ENCODE measurements around the gene NPHP1. TPM values are rescaled to one million over a fixed set of nuclear protein-coding genes. Genes with fewer than 3 reads are reported as not detected.
A peak's percentile ranks its signal among the peaks of the same experiment; 100 is the strongest.
"Not testable (repeated sequence)": the region's sequence is repeated elsewhere in the genome, so short reads cannot be mapped to it uniquely, and the experiment has no call there.

The NPHP1 gene
- total and polyA plus RNA-seq, 2 donors, result 1.7 to 5.2 TPM

DNA sequence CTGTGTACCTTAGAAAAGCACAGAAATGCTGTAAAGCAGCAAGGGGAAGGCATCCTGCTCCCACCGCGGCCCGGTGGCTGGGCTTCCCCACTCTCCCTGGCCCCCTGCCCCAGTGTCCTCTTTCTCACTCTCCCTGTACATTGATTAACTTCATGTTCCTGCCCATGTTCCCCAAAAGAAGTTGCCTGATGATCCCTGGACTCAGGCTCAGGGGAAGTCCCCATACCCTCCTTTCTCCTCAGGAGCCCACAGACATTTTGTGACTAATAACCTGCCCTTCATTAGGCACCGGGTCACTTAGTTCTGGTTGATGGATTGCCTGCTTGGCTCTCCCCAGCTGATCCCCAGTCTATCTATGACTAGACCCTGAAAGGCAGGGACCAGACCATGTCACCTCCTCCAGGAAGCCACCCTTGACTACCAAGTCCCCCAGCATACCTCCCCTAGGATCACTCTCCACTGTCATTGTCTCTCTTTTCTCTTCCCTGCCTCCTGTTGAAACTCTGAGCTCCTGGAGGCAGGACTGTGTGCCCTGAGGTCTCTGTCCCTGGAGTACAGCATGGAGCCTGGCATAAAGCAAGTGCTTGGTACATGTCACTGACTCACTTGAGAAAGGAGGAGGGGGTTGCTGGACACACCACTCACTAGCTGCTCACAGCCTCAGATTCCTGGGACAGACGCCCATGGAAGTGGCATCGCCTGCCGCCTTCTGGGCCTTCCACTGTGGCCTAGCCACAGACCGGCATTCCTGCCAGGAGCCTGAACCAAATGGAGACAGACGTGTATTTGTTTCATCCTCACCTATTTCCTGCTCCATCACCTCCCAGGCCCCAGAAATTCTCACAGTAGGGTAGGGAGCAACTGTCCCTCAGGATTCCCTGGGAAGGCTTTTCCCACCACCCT is 102.7 kb downstream of the NPHP1 start:
- H3K27ac ChIP-seq (ENCODE audit: low read depth in 1 of 2, low read length in 1 of 2), result peak overlapping the region; percentile 33 to 45
- no peaks in the 10 kb centered on the region for H3K36me3 ChIP-seq (ENCODE audit: control insufficient read depth in 2 of 2, insufficient read depth in 2 of 2, low read length in 1 of 2)
- H3K27me3 ChIP-seq (ENCODE audit: control insufficient read depth in 2 of 2, insufficient read depth in 1 of 2, low read length in 1 of 2), result peaks cover 0 to 3% of the 10 kb centered on the region in 2 donors
- peaks cover 0 to 7% of the 10 kb centered on the region in 2 donors for H3K4me1 ChIP-seq (ENCODE audit: control insufficient read depth in 2 of 2, insufficient read depth in 2 of 2, low read length in 2 of 2)
- no peaks in the 10 kb centered on the region for H3K9me3 ChIP-seq (ENCODE audit: control insufficient read depth in 2 of 2, insufficient read depth in 1 of 2, low read length in 1 of 2)
- DNase-seq (ENCODE audit: low read depth in 6 of 9, low spot score in 9 of 9), result no peak
- no peak overlapping the region for H3K4me3 ChIP-seq (ENCODE audit: low read length in 2 of 2)
- WGBS, result 87% methylated on average over 9 of the region's 9 CpGs

DNA sequence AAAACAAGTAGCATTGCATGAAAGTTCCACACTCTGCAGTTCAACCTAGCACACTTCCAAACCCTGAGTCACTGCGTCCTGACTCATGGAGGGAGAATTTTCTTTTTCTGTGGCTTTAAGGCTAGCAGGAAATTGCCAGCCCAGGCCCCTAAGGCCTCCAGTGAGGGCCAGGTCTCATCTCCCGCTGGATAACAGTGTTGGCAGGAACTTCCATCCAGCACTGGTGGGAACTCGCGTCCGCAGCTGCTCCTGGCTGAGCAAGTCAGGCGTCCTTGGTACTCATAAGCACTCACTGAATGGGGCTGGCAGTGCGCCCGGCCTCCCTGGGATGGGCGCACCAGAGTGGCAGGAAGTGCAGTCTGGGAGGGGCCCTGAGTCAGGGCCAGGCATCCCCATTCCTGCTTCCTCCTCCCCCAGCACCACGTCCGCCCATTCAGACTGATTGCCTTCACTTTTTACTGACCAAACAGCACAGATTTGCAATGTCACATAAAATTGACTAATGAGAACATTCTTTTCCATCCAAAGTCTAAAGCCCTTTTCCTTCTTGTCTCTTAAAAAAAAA is 103.5 kb downstream of the NPHP1 start:
- Histone ChIP-seq H3K4me3 (ENCODE audit: low read length in 2 of 2) (no peak overlapping the region), H3K4me1 (ENCODE audit: control insufficient read depth in 2 of 2, insufficient read depth in 2 of 2, low read length in 2 of 2) (peaks cover 0 to 7% of the 10 kb centered on the region in 2 donors), H3K27me3 (ENCODE audit: control insufficient read depth in 2 of 2, insufficient read depth in 1 of 2, low read length in 1 of 2) (no peaks in the 10 kb centered on the region), H3K9me3 (ENCODE audit: control insufficient read depth in 2 of 2, insufficient read depth in 1 of 2, low read length in 1 of 2) (no peaks in the 10 kb centered on the region), H3K27ac (ENCODE audit: low read depth in 1 of 2, low read length in 1 of 2) (peak overlapping the region in 1 of 2 donors; percentile 45), H3K36me3 (ENCODE audit: control insufficient read depth in 2 of 2, insufficient read depth in 2 of 2, low read length in 1 of 2) (no peaks in the 10 kb centered on the region)
- peak in 2 of 9 donors; percentile 19 to 23 for DNase-seq (ENCODE audit: low read depth in 6 of 9, low spot score in 9 of 9)
- WGBS, result 12% methylated on average over 11 of the region's 11 CpGs

DNA sequence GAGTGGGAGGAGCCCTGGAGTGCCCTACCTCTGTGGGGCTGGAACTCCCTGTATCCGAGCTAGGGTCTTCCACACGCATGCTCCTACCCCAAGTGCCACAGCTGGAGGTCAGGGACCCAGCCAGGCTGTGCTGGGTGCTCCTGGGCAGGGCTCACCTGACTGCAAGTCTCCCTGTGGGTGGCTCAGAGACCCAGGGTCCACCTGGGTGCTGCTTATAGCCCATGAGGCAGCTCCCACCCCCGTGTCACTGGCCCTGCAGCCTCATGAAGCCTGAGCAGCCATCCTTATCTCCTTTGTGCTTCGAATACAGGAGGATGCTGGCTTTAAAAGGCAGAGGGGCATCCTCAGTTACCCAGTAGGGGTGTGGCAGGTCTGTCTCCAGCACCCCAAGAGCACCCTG is 103.9 kb downstream of the NPHP1 start:
- H3K9me3 ChIP-seq (ENCODE audit: control insufficient read depth in 2 of 2, insufficient read depth in 1 of 2, low read length in 1 of 2); DNase-seq (ENCODE audit: low read depth in 6 of 9, low spot score in 9 of 9); H3K4me3 ChIP-seq (ENCODE audit: low read length in 2 of 2); H3K27me3 ChIP-seq (ENCODE audit: control insufficient read depth in 2 of 2, insufficient read depth in 1 of 2, low read length in 1 of 2); H3K36me3 ChIP-seq (ENCODE audit: control insufficient read depth in 2 of 2, insufficient read depth in 2 of 2, low read length in 1 of 2); H3K4me1 ChIP-seq (ENCODE audit: control insufficient read depth in 2 of 2, insufficient read depth in 2 of 2, low read length in 2 of 2): not testable (repeated sequence)
- peak overlapping the region in 1 of 2 donors; percentile 7 for H3K27ac ChIP-seq (ENCODE audit: low read depth in 1 of 2, low read length in 1 of 2)
- WGBS, result 83% methylated on average over 4 of the region's 4 CpGs

GRCh38 chr2:110100480-110100879 is 104.3 kb downstream of the NPHP1 start:
- H3K4me1 ChIP-seq (ENCODE audit: control insufficient read depth in 2 of 2, insufficient read depth in 2 of 2, low read length in 2 of 2), result peaks cover 0 to 5% of the 10 kb centered on the region in 2 donors
- H3K27me3 ChIP-seq (ENCODE audit: control insufficient read depth in 2 of 2, insufficient read depth in 1 of 2, low read length in 1 of 2), result no peaks in the 10 kb centered on the region
- no peaks in the 10 kb centered on the region for H3K36me3 ChIP-seq (ENCODE audit: control insufficient read depth in 2 of 2, insufficient read depth in 2 of 2, low read length in 1 of 2)
- no peak overlapping the region for H3K4me3 ChIP-seq (ENCODE audit: low read length in 2 of 2)
- WGBS, result 84% methylated on average over 8 of the region's 8 CpGs
- DNase-seq (ENCODE audit: low read depth in 6 of 9, low spot score in 9 of 9), result no peak
- no peak overlapping the region for H3K27ac ChIP-seq (ENCODE audit: low read depth in 1 of 2, low read length in 1 of 2)
- no peaks in the 10 kb centered on the region for H3K9me3 ChIP-seq (ENCODE audit: control insufficient read depth in 2 of 2, insufficient read depth in 1 of 2, low read length in 1 of 2)

DNA sequence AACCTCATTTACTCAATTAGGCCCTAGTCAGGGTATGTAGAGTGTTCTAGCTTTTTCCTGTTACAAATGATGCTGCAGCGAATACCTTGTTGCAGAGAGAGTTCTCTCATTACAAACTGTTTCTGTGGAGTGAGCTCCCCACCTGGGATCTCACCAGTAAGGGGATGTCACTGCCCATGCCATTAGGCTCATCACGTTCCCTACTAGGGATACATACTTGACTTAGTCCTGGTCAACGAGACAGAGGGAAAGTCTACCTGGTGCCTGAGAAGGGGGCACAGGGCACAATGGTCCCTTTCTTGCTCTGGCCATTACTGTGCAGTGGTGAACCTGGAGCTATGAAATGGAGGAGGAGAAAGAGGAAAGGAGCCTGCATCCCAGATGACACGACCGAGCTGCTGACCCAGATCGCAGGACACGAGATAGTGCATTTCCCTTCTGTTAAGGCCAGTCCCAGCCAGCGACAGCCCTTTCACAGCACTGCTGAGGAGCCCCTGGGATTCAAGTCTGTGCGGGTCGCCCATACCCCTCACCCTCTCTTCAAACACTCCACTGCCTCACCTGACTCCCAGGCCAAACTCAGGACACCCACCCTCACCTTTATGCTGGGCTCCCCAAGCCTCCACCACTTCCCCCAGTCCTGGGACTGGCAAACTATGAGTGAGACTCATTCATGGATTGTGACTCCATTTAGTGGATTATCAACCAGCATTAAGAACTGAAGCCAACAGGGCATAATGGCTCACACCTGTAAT is 105.2 kb downstream of the NPHP1 start:
- DNase-seq (ENCODE audit: low read depth in 6 of 9, low spot score in 9 of 9), result no peak
- WGBS, result 87% methylated on average over 10 of the region's 10 CpGs
- Histone ChIP-seq H3K4me3 (ENCODE audit: low read length in 2 of 2) (no peak overlapping the region), H3K9me3 (ENCODE audit: control insufficient read depth in 2 of 2, insufficient read depth in 1 of 2, low read length in 1 of 2) (no peaks in the 10 kb centered on the region), H3K4me1 (ENCODE audit: control insufficient read depth in 2 of 2, insufficient read depth in 2 of 2, low read length in 2 of 2) (peaks cover 0 to 5% of the 10 kb centered on the region in 2 donors), H3K27me3 (ENCODE audit: control insufficient read depth in 2 of 2, insufficient read depth in 1 of 2, low read length in 1 of 2) (no peaks in the 10 kb centered on the region), H3K36me3 (ENCODE audit: control insufficient read depth in 2 of 2, insufficient read depth in 2 of 2, low read length in 1 of 2) (no peaks in the 10 kb centered on the region), H3K27ac (ENCODE audit: low read depth in 1 of 2, low read length in 1 of 2) (no peak overlapping the region)

GRCh38 chr2:110099038-110099425 is 105.8 kb downstream of the NPHP1 start:
- Histone ChIP-seq H3K27ac (ENCODE audit: low read depth in 1 of 2, low read length in 1 of 2) (no peak overlapping the region), H3K27me3 (ENCODE audit: control insufficient read depth in 2 of 2, insufficient read depth in 1 of 2, low read length in 1 of 2) (no peaks in the 10 kb centered on the region), H3K9me3 (ENCODE audit: control insufficient read depth in 2 of 2, insufficient read depth in 1 of 2, low read length in 1 of 2) (no peaks in the 10 kb centered on the region), H3K36me3 (ENCODE audit: control insufficient read depth in 2 of 2, insufficient read depth in 2 of 2, low read length in 1 of 2) (no peaks in the 10 kb centered on the region), H3K4me3 (ENCODE audit: low read length in 2 of 2) (no peak overlapping the region), H3K4me1 (ENCODE audit: control insufficient read depth in 2 of 2, insufficient read depth in 2 of 2, low read length in 2 of 2) (peaks cover 0 to 4% of the 10 kb centered on the region in 2 donors)
- WGBS, result 94% methylated on average over 6 of the region's 6 CpGs
- DNase-seq (ENCODE audit: low read depth in 6 of 9, low spot score in 9 of 9), result no peak

- 83% methylated on average over 14 of the region's 14 CpGs for WGBS
- DNase-seq (ENCODE audit: low read depth in 6 of 9, low spot score in 9 of 9), result no peak
- Histone ChIP-seq H3K27ac (ENCODE audit: low read depth in 1 of 2, low read length in 1 of 2) (no peak overlapping the region), H3K36me3 (ENCODE audit: control insufficient read depth in 2 of 2, insufficient read depth in 2 of 2, low read length in 1 of 2) (no peaks in the 10 kb centered on the region), H3K27me3 (ENCODE audit: control insufficient read depth in 2 of 2, insufficient read depth in 1 of 2, low read length in 1 of 2) (no peaks in the 10 kb centered on the region), H3K4me3 (ENCODE audit: low read length in 2 of 2) (no peak overlapping the region), H3K9me3 (ENCODE audit: control insufficient read depth in 2 of 2, insufficient read depth in 1 of 2, low read length in 1 of 2) (no peaks in the 10 kb centered on the region), H3K4me1 (ENCODE audit: control insufficient read depth in 2 of 2, insufficient read depth in 2 of 2, low read length in 2 of 2) (peaks cover 0 to 2% of the 10 kb centered on the region in 2 donors)
Measured at GRCh38 chr2:110097506-110098220, 107.2 kb downstream of the NPHP1 start.

GRCh38 chr2:110095994-110096633 is 108.7 kb downstream of the NPHP1 start:
- Histone ChIP-seq H3K27me3 (ENCODE audit: control insufficient read depth in 2 of 2, insufficient read depth in 1 of 2, low read length in 1 of 2) (no peaks in the 10 kb centered on the region), H3K27ac (ENCODE audit: low read depth in 1 of 2, low read length in 1 of 2) (no peak overlapping the region)
- 95% methylated on average over 8 of the region's 8 CpGs for WGBS

More at GRCh38 chr2:110095994-110096633, 108.7 kb downstream of the NPHP1 start:
- H3K4me3 ChIP-seq (ENCODE audit: low read length in 2 of 2), result no peak overlapping the region
- H3K36me3 ChIP-seq (ENCODE audit: control insufficient read depth in 2 of 2, insufficient read depth in 2 of 2, low read length in 1 of 2), result no peaks in the 10 kb centered on the region
- peaks cover 0 to 2% of the 10 kb centered on the region in 2 donors for H3K4me1 ChIP-seq (ENCODE audit: control insufficient read depth in 2 of 2, insufficient read depth in 2 of 2, low read length in 2 of 2)
- H3K9me3 ChIP-seq (ENCODE audit: control insufficient read depth in 2 of 2, insufficient read depth in 1 of 2, low read length in 1 of 2), result no peaks in the 10 kb centered on the region
- DNase-seq (ENCODE audit: low read depth in 6 of 9, low spot score in 9 of 9), result no peak

Data from thymus (tissue), 11 donors.